HepG2 (cell line): Measurements from ENCODE around the gene JTB. TPM values are rescaled to one million over a fixed set of nuclear protein-coding genes. Genes with fewer than 3 reads are reported as not detected.

ENCODE experiments used
- HDAC1 ChIP-seq: sonication (generic); formaldehyde crosslinking; IDR thresholded peaks from 2 replicates; pipeline ENCODE4 v1.5.1; 2020; ENCODE audit warnings: mild to moderate bottlenecking, missing genetic modification reagents
- HMG20A ChIP-seq: IDR thresholded peaks from 2 replicates; pipeline ENCODE4 v1.6.1; 2016; ENCODE audit warnings: borderline replicate concordance
- PAXIP1 ChIP-seq: sonication (generic); formaldehyde crosslinking; conservative IDR thresholded peaks from 2 replicates; pipeline ENCODE4 v1.4.0; 2020; ENCODE audit warnings: mild to moderate bottlenecking, missing genetic modification reagents, moderate library complexity
- PHF21A ChIP-seq: sonication (generic); formaldehyde crosslinking; IDR thresholded peaks from 2 replicates; pipeline ENCODE4 v1.5.0; 2020; ENCODE audit warnings: mild to moderate bottlenecking, missing genetic modification reagents
- PITX1 ChIP-seq: sonication (generic); formaldehyde crosslinking; IDR thresholded peaks from 2 replicates; pipeline ENCODE4 v1.5.1; 2020; ENCODE audit warnings: mild to moderate bottlenecking, missing genetic modification reagents
- SALL1 ChIP-seq: sonication (generic); formaldehyde crosslinking; IDR thresholded peaks from 2 replicates; pipeline ENCODE4 v1.8.0; 2022; ENCODE audit warnings: mild to moderate bottlenecking, missing genetic modification reagents
- TEAD3 ChIP-seq: optimal IDR thresholded peaks from 2 replicates; pipeline ENCODE3; 2016; ENCODE audit warnings: borderline replicate concordance
- ZNF205 ChIP-seq: IDR thresholded peaks from 2 replicates; pipeline ENCODE4 v1.6.1; 2018; ENCODE audit warnings: missing biosample characterization, missing genetic modification reagents
- ZNF614 ChIP-seq: IDR thresholded peaks from 2 replicates; pipeline ENCODE4 v1.6.1; 2018; ENCODE audit warnings: missing biosample characterization, missing genetic modification reagents, inconsistent platforms, borderline replicate concordance
- ZSCAN9 ChIP-seq: IDR thresholded peaks from 2 replicates; pipeline ENCODE4 v1.6.1; 2016; ENCODE audit warnings: borderline replicate concordance
- polyA plus RNA-seq, 8 experiments: library from polyadenylated mRNA; depleted of rRNA in 3 of 8; stranded (reverse) in 7 of 8; unstranded in 1 of 8; fragments of >200 nt; fragmentation: Illumina TruSeq in 4 of 8; extraction: Trizol in 4 of 8; gene quantifications; 2 replicates each; pipeline versions ENCODE4 v1.2.1 to v1.2.3, GENCODE V29; 2011 to 2016; ENCODE audit warnings: low read depth in 4 of 8, missing spikeins in 1 of 8, mixed read lengths in 1 of 8; ENCODE audit not compliant: insufficient read depth in 1 of 8
- total RNA-seq, 5 experiments: library from RNA; depleted of rRNA; stranded (reverse); fragments of >200 nt; fragmentation: Illumina TruSeq; extraction: Trizol; gene quantifications; 2 replicates each; pipeline ENCODE4 v1.2.3, GENCODE V29; 2016; ENCODE audit warnings: low read depth in 1 of 5
- TF ChIP-seq, protein P1 (sequence below): sonication (generic); formaldehyde crosslinking; IDR thresholded peaks from 2 replicates; pipeline ENCODE4 v1.4.0; 2020; ENCODE audit warnings: missing genetic modification reagents
- TF ChIP-seq, protein P2 (sequence below): sonication (generic); IDR thresholded peaks from 2 replicates; pipeline ENCODE4 v1.6.1; 2016; ENCODE audit warnings: low read depth, borderline replicate concordance

Gene JTB
- total and polyA plus RNA-seq, 2 of the 13 experiments (the other 11 are each of a cell fraction or from before 2014, with no cell fraction given) = 96.7 to 99.2 TPM

GRCh38 chr1:153979091-153979490 is 1.6 kb upstream of the JTB start (continued):
- TF ChIP-seq, protein P1, sequence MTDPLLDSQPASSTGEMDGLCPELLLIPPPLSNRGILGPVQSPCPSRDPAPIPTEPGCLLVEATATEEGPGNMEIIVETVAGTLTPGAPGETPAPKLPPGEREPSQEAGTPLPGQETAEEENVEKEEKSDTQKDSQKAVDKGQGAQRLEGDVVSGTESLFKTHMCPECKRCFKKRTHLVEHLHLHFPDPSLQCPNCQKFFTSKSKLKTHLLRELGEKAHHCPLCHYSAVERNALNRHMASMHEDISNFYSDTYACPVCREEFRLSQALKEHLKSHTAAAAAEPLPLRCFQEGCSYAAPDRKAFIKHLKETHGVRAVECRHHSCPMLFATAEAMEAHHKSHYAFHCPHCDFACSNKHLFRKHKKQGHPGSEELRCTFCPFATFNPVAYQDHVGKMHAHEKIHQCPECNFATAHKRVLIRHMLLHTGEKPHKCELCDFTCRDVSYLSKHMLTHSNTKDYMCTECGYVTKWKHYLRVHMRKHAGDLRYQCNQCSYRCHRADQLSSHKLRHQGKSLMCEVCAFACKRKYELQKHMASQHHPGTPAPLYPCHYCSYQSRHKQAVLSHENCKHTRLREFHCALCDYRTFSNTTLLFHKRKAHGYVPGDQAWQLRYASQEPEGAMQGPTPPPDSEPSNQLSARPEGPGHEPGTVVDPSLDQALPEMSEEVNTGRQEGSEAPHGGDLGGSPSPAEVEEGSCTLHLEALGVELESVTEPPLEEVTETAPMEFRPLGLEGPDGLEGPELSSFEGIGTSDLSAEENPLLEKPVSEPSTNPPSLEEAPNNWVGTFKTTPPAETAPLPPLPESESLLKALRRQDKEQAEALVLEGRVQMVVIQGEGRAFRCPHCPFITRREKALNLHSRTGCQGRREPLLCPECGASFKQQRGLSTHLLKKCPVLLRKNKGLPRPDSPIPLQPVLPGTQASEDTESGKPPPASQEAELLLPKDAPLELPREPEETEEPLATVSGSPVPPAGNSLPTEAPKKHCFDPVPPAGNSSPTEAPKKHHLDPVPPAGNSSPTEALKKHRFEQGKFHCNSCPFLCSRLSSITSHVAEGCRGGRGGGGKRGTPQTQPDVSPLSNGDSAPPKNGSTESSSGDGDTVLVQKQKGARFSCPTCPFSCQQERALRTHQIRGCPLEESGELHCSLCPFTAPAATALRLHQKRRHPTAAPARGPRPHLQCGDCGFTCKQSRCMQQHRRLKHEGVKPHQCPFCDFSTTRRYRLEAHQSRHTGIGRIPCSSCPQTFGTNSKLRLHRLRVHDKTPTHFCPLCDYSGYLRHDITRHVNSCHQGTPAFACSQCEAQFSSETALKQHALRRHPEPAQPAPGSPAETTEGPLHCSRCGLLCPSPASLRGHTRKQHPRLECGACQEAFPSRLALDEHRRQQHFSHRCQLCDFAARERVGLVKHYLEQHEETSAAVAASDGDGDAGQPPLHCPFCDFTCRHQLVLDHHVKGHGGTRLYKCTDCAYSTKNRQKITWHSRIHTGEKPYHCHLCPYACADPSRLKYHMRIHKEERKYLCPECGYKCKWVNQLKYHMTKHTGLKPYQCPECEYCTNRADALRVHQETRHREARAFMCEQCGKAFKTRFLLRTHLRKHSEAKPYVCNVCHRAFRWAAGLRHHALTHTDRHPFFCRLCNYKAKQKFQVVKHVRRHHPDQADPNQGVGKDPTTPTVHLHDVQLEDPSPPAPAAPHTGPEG (CRISPR knock-in tag) = peak; percentile 49; the same call in 1 of the 2 replicates
- peak; percentile 68; the same call in 1 of the 2 replicates for TF ChIP-seq ZNF614
- 0 out of 2 replicates have a peak, but pooled peaks have one; percentile 12 for TF ChIP-seq ZSCAN9 (CRISPR knock-in tag)
- peak; percentile 48; the same call in 1 of the 2 replicates for TF ChIP-seq PITX1 (CRISPR knock-in tag)
- TF ChIP-seq PHF21A (CRISPR knock-in tag) = peak; percentile 48; the same call in 1 of the 2 replicates
- peak; percentile 44; the same call in 1 of the 2 replicates for TF ChIP-seq SALL1 (CRISPR knock-in tag)
- peak; percentile 29 for TF ChIP-seq TEAD3 (CRISPR knock-in tag)
- 0 out of 2 replicates have a peak, but pooled peaks have one; percentile 19 for TF ChIP-seq HDAC1 (CRISPR knock-in tag)
- TF ChIP-seq, protein P2, sequence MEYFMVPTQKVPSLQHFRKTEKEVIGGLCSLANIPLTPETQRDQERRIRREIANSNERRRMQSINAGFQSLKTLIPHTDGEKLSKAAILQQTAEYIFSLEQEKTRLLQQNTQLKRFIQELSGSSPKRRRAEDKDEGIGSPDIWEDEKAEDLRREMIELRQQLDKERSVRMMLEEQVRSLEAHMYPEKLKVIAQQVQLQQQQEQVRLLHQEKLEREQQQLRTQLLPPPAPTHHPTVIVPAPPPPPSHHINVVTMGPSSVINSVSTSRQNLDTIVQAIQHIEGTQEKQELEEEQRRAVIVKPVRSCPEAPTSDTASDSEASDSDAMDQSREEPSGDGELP = peak; percentile 83
- 0 out of 2 replicates have a peak, but pooled peaks have one; percentile 7 for TF ChIP-seq HMG20A (CRISPR knock-in tag)
- TF ChIP-seq PAXIP1 (CRISPR knock-in tag) = 0 out of 2 replicates have a peak, but pooled peaks have one; percentile 7
- peak; percentile 20; the same call in 1 of the 2 replicates for TF ChIP-seq ZNF205 (CRISPR knock-in tag)
- TF ChIP-seq, all 625 proteins: peak for 19; not testable (repeated sequence) for 606
